Fibroblast of lung (primary cell): ENCODE measurements around the gene NSMF.

Experiments used
- CTCF ChIP-seq, 2 donors: IDR thresholded peaks in 1 of 2; conservative IDR thresholded peaks in 1 of 2; 1 replicate in 1 of 2; 2 replicates in 1 of 2; pipeline ENCODE4 v1.5.1; 2011 to 2012; ENCODE audit warnings: low read length in 2 of 2, control low read depth in 1 of 2, inconsistent platforms in 1 of 2, low read depth in 1 of 2, mild to moderate bottlenecking in 1 of 2
- EZH2 ChIP-seq: IDR thresholded peaks from 2 replicates; pipeline ENCODE4 v1.5.1; 2012; ENCODE audit warnings: low read length, control low read depth, mild to moderate bottlenecking; ENCODE audit errors: missing control alignments

- TF ChIP-seq CTCF (conservative IDR thresholded peaks at IDR 0.05 in 1 of 2, IDR thresholded peaks at IDR 0.05 in 1 of 2; ENCODE audit: low read depth in 1 of 2, low read length in 2 of 2), result no peak
- no peak for TF ChIP-seq EZH2
These were observed 29.2 kb upstream of the NSMF start for GRCh38 chr9:137488327-137488653.
